Caco-2 (cell line): Measurements from ENCODE around the gene CR1L. TPM values are rescaled to one million over a fixed set of nuclear protein-coding genes. Genes with fewer than 3 reads are reported as not detected.

Source experiments
- BruUV-seq: library from RNA; stranded (reverse); fragments of 400-500 nt; replicated peaks from 2 replicates; lab custom pipeline; 2021; lab: Mats Ljungman, UMichigan
- CTCF ChIA-PET: fragments of 300-600 bp; sonication (Branson Sonifier 250); formaldehyde crosslinking; loops from one replicate; lab custom pipeline; 2022; ENCODE audit warnings: antibody characterized with exemption; lab: Charles Lee
- POLR2A ChIA-PET: fragments of 300-600 bp; sonication (Branson Sonifier 250); formaldehyde crosslinking; loops from one replicate; lab custom pipeline; 2022; ENCODE audit warnings: antibody characterized with exemption; lab: Charles Lee
- DNase-seq, 2 experiments: peaks; one replicate each; pipeline versions ENCODE4 v3.0.0 to v3.0.0-alpha.2; 2020 to 2022
- H3K27me3 ChIP-seq: replicated peaks from 2 replicates; pipeline ENCODE4 v1.6.0; 2011; ENCODE audit warnings: low read length; ENCODE audit not compliant: control insufficient read depth, insufficient read depth
- H3K36me3 ChIP-seq: 2 replicates; pipeline ENCODE4 v1.5.1; 2011; ENCODE audit warnings: low read length; ENCODE audit not compliant: control insufficient read depth, insufficient read depth
- H3K4me1 ChIP-seq: fragments of 250-450 bp; sonication (Bioruptor Pico); 2 replicates; pipeline ENCODE4 v1.5.1; 2020; ENCODE audit warnings: mild to moderate bottlenecking
- H3K4me3 ChIP-seq: 2 replicates; pipeline ENCODE4 v1.5.1; 2011; ENCODE audit warnings: low read depth, mild to moderate bottlenecking, control low read depth, low read length
- H3K9me3 ChIP-seq: fragments of 250-450 bp; sonication (Bioruptor Pico); 2 replicates; pipeline ENCODE4 v1.5.1; 2020; ENCODE audit warnings: mild to moderate bottlenecking, moderate library complexity
- H3K27ac Mint-ChIP-seq: one replicate; pipeline ENCODE4 v1.8.0; 2022; ENCODE audit warnings: mixed read lengths; ENCODE audit not compliant: unreplicated experiment
- H3K27me3 Mint-ChIP-seq: one replicate; pipeline ENCODE4 v1.8.0; 2022; ENCODE audit warnings: mixed read lengths; ENCODE audit not compliant: insufficient read depth, unreplicated experiment
- H3K36me3 Mint-ChIP-seq: one replicate; pipeline ENCODE4 v1.8.0; 2022; ENCODE audit warnings: mild to moderate bottlenecking, mixed read lengths; ENCODE audit not compliant: insufficient read depth, unreplicated experiment
- H3K4me1 Mint-ChIP-seq: one replicate; pipeline ENCODE4 v1.8.0; 2022; ENCODE audit warnings: low read depth, mixed read lengths; ENCODE audit not compliant: unreplicated experiment
- H3K4me3 Mint-ChIP-seq: one replicate; pipeline ENCODE4 v1.8.0; 2022; ENCODE audit warnings: mild to moderate bottlenecking, moderate library complexity, mixed read lengths; ENCODE audit not compliant: unreplicated experiment
- H3K9me3 Mint-ChIP-seq: one replicate; pipeline ENCODE4 v1.8.0; 2022; ENCODE audit warnings: mixed read lengths; ENCODE audit not compliant: unreplicated experiment
- intact Hi-C: fragments of 100-400 bp; cut with micrococcal nuclease; formaldehyde crosslinking; loops from one replicate; pipeline ENCODE4 v1.10.0; 2022; ENCODE audit not compliant: unreplicated experiment
- total RNA-seq: library from RNA; stranded (reverse); gene quantifications from 2 replicates; pipeline ENCODE4 v1.2.3, GENCODE V29; 2022
- TF ChIP-seq, protein P1 (sequence below), 2 experiments: fragments of 200-600 bp in 1 of 2; IDR thresholded peaks; 1 replicate in 1 of 2; 2 replicates in 1 of 2; pipeline versions ENCODE4 v1.5.1 to v1.8.0; 2011 to 2022; ENCODE audit warnings: antibody characterized with exemption in 1 of 2, control low read depth in 1 of 2, inconsistent platforms in 1 of 2, low read depth in 1 of 2, low read length in 1 of 2, mild to moderate bottlenecking in 1 of 2, moderate library complexity in 1 of 2; ENCODE audit not compliant: insufficient read depth in 1 of 2, severe bottlenecking in 1 of 2, unreplicated experiment in 1 of 2

CR1L gene
- total RNA-seq, 1 experiment from 2014 or later = not detected

GRCh38 chr1:207606362-207606755, 38.6 kb upstream of the CR1L start:
- no peaks in the 10 kb centered on the region for H3K4me1 Mint-ChIP-seq
- H3K27me3 Mint-ChIP-seq = peaks cover 8% of the 10 kb centered on the region
- Histone ChIP-seq H3K9me3 (no peaks in the 10 kb centered on the region), H3K4me1 (0 out of 2 replicates have a peak, but pooled peaks cover 4% of the 10 kb centered on the region), H3K27me3 (no peaks in the 10 kb centered on the region), H3K4me3 (no peak overlapping the region), H3K36me3 (no peaks in the 10 kb centered on the region)
- TF ChIP-seq, protein P1, sequence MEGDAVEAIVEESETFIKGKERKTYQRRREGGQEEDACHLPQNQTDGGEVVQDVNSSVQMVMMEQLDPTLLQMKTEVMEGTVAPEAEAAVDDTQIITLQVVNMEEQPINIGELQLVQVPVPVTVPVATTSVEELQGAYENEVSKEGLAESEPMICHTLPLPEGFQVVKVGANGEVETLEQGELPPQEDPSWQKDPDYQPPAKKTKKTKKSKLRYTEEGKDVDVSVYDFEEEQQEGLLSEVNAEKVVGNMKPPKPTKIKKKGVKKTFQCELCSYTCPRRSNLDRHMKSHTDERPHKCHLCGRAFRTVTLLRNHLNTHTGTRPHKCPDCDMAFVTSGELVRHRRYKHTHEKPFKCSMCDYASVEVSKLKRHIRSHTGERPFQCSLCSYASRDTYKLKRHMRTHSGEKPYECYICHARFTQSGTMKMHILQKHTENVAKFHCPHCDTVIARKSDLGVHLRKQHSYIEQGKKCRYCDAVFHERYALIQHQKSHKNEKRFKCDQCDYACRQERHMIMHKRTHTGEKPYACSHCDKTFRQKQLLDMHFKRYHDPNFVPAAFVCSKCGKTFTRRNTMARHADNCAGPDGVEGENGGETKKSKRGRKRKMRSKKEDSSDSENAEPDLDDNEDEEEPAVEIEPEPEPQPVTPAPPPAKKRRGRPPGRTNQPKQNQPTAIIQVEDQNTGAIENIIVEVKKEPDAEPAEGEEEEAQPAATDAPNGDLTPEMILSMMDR (IDR thresholded peaks at IDR 0.05; ENCODE audit: insufficient read depth in 1 of 2, low read depth in 1 of 2, low read length in 1 of 2, severe bottlenecking in 1 of 2, unreplicated experiment in 1 of 2) = no peak
- ChIA-PET CTCF (interaction anchor here (0.6 to 1.4 kb wide), 2 partner anchors 27 to 357 kb away, joined by 3 read pairs; no protein-coding TSS in a partner anchor), POLR2A (no interaction called here)
- intact Hi-C loops = no loop called here
- no peaks in the 10 kb centered on the region for H3K36me3 Mint-ChIP-seq
- H3K27ac Mint-ChIP-seq = no peak overlapping the region
- no peak overlapping the region for H3K4me3 Mint-ChIP-seq
- BruUV-seq = no TSS peak
- no peak for DNase-seq
- no peaks in the 10 kb centered on the region for H3K9me3 Mint-ChIP-seq

DNA sequence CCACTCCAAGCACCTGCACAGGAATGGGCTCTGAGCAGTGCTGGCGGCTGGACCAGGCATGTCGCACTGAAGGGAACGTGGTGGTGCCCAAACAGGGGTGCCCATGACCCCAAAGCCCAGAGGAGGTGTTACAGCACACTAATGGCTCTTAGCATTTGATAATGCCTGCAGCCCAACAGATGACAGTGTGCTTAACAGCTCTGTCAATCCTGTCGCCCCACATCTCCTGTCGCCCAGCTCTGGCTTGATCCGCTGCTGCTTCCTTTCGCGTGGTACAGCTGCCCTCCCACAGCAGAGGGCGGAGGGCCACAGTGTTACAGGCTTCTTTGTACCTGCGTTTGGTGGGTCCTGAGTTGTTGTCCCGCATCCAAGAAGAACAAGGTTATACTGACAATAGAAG, 32.2 kb upstream of the CR1L start:
- no peak for DNase-seq
- H3K4me1 ChIP-seq = no peaks in the 10 kb centered on the region
- no peaks in the 10 kb centered on the region for H3K27me3 ChIP-seq
- no peak overlapping the region for H3K4me3 Mint-ChIP-seq
- no peaks in the 10 kb centered on the region for H3K36me3 Mint-ChIP-seq
- H3K4me3 ChIP-seq = no peak overlapping the region
- no TSS peak for BruUV-seq
- intact Hi-C loops = no loop called here
- TF ChIP-seq, protein P1 (IDR thresholded peaks at IDR 0.05; ENCODE audit: insufficient read depth in 1 of 2, low read depth in 1 of 2, low read length in 1 of 2, severe bottlenecking in 1 of 2, unreplicated experiment in 1 of 2) = no peak
- H3K9me3 Mint-ChIP-seq = no peaks in the 10 kb centered on the region
- POLR2A ChIA-PET = no interaction called here
- H3K27ac Mint-ChIP-seq = no peak overlapping the region
- H3K4me1 Mint-ChIP-seq = no peaks in the 10 kb centered on the region
- H3K36me3 ChIP-seq = no peaks in the 10 kb centered on the region
- H3K9me3 ChIP-seq = peaks cover 8% of the 10 kb centered on the region; the same call in 1 of the 2 replicates
- CTCF ChIA-PET = no interaction called here
- peaks cover 4% of the 10 kb centered on the region for H3K27me3 Mint-ChIP-seq

DNA sequence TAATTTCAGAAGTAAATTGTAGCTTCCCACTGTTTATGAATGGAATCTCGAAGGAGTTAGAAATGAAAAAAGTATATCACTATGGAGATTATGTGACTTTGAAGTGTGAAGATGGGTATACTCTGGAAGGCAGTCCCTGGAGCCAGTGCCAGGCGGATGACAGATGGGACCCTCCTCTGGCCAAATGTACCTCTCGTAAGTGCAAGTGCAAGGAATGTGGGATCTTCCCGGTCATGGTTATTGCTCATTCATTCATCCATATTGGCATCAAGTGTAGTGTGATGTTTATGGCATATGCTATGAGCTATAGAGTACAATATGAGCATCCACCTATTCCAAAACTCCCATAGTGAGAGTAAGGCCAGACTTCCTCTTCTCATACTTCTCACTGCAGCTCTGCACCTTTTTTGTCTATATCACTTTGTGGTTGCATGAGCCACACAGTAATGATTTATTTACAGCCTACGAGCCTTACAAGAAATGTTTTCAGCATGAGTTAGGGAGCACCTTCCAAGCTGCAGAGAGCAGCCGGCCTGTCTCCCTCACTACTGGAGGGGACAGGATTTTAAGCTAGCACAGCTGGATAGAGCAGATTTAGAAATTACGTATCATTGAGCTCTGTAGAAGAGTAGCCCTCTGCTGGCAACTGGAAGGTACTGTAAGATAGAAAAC, 24.9 kb upstream of the CR1L start:
- Mint-ChIP-seq H3K27ac (no peak overlapping the region), H3K4me3 (no peak overlapping the region), H3K27me3 (peaks cover 8% of the 10 kb centered on the region), H3K9me3 (peaks cover 3% of the 10 kb centered on the region), H3K36me3 (no peaks in the 10 kb centered on the region), H3K4me1 (no peaks in the 10 kb centered on the region)
- H3K9me3 ChIP-seq = no peaks in the 10 kb centered on the region
- BruUV-seq = no TSS peak
- TF ChIP-seq, protein P1 (IDR thresholded peaks at IDR 0.05; ENCODE audit: insufficient read depth in 1 of 2, low read depth in 1 of 2, low read length in 1 of 2, severe bottlenecking in 1 of 2, unreplicated experiment in 1 of 2) = peak; percentile 69 to 83
- DNase-seq = peak in 1 of 2 experiments; percentile 36
- no peaks in the 10 kb centered on the region for H3K36me3 ChIP-seq
- no peaks in the 10 kb centered on the region for H3K4me1 ChIP-seq
- ChIA-PET POLR2A (no interaction called here), CTCF (interaction anchor here (0.7 to 1.7 kb wide), 9 partner anchors 10 to 177 kb away, joined by 3 to 16 read pairs (median 5); no protein-coding TSS in a partner anchor)
- no peaks in the 10 kb centered on the region for H3K27me3 ChIP-seq
- no peak overlapping the region for H3K4me3 ChIP-seq
- intact Hi-C loops = no loop called here
